Measurements from ENCODE around the gene ZNF281. TPM values are rescaled to one million over a fixed set of nuclear protein-coding genes. Genes with fewer than 3 reads are reported as not detected.

Gene ZNF281
- total and polyA plus RNA-seq, 2 of the 4 experiments (the other 2 are of a cell fraction): 7.0 to 37.5 TPM

- no peaks in the 10 kb centered on the region for H3K36me3 ChIP-seq (ENCODE audit: control insufficient read depth, insufficient read depth, low read length)
- H3K4me2 ChIP-seq (ENCODE audit: low read depth, low read length): no peak overlapping the region
- H2AFZ ChIP-seq (replicated peaks; ENCODE audit: low read length, poor library complexity): no peak overlapping the region
- no peak for DNase-seq
- WGBS, 2 experiments (ENCODE audit: extremely low coverage in 2 of 2, insufficient read length in 1 of 2): 100% methylated on average over 1 of the region's 3 CpGs; no CpG with 5 or more reads in 1 of the 2 experiments
- no peak for TF ChIP-seq ELK1 (IDR thresholded peaks at IDR 0.05; ENCODE audit: borderline replicate concordance, low read depth, low read length)
- no peak for TF ChIP-seq CTCF (conservative IDR thresholded peaks at IDR 0.05; ENCODE audit: low read depth, low read length)
- TF ChIP-seq MAFK (IDR thresholded peaks at IDR 0.05; ENCODE audit: low read depth, low read length): no peak
- TF ChIP-seq POLR2A (IDR thresholded peaks at IDR 0.05; ENCODE audit: low read depth, low read length): no peak
- H2AK5ac ChIP-seq (ENCODE audit: low read depth, low read length): 0 out of 2 replicates have a peak overlapping the region, but pooled peaks have one; percentile 40
- ChIA-PET CTCF (no interaction called here), POLR2A (ENCODE audit: unreplicated experiment) (no interaction called here)
- H3K23ac ChIP-seq (ENCODE audit: low read depth, low read length): no peak overlapping the region
- H3K9ac ChIP-seq (ENCODE audit: low read depth, low read length): no peak overlapping the region
- no peak for ATAC-seq (ENCODE audit: low read depth)
- no peak overlapping the region for H3K4me3 ChIP-seq (ENCODE audit: insufficient read depth, low read depth, low read length)
- intact Hi-C loops (cut with micrococcal nuclease) (no loop called here), in situ Hi-C loops (cut with MboI; ENCODE audit: low sequenced_read_pairs) (no loop called here), dilution Hi-C loops (cut with HindIII; ENCODE audit: low sequenced_read_pairs, unreplicated experiment) (no loop called here)
- no peak overlapping the region for H2AK9ac ChIP-seq (replicated peaks; ENCODE audit: low read depth, low read length, poor library complexity)
- H4K8ac ChIP-seq (ENCODE audit: low read depth in 2 of 2, low read length in 2 of 2): no peak overlapping the region
- H4K5ac ChIP-seq (ENCODE audit: low read depth, low read length): no peak overlapping the region
- H3K18ac ChIP-seq (ENCODE audit: low read depth, low read length): no peak overlapping the region
- H4K91ac ChIP-seq (ENCODE audit: insufficient read depth, low read depth, low read length): no peak overlapping the region
- H3K79me1 ChIP-seq (ENCODE audit: low read depth in 1 of 2, low read length in 2 of 2): no peaks in the 10 kb centered on the region
- H2BK120ac ChIP-seq (ENCODE audit: low read depth, low read length): no peak overlapping the region
- no TSS peak for BruUV-seq (replicated peaks)
- H3K56ac ChIP-seq (ENCODE audit: extremely low read depth, insufficient read depth, low read length): no peak overlapping the region
- no peak overlapping the region for H2BK5ac ChIP-seq (ENCODE audit: low read depth, low read length, poor library complexity, severe bottlenecking)
- no peaks in the 10 kb centered on the region for H3K4me1 ChIP-seq (ENCODE audit: control insufficient read depth, insufficient read depth, low read length)
- no peaks in the 10 kb centered on the region for H4K20me1 ChIP-seq (ENCODE audit: insufficient read depth, low read length)
- H3K27ac ChIP-seq (ENCODE audit: insufficient read depth, low read length): no peak overlapping the region
- no peak overlapping the region for H3K14ac ChIP-seq (replicated peaks; ENCODE audit: low read depth, low read length)
- H2BK15ac ChIP-seq (ENCODE audit: low read depth, low read length): no peak overlapping the region
- no peak overlapping the region for H3K4ac ChIP-seq (ENCODE audit: low read depth, low read length)
- 0 out of 2 replicates have a peak overlapping the region, but pooled peaks have one; percentile 0 for H2BK20ac ChIP-seq (ENCODE audit: low read depth, low read length)
- H3K9me3 ChIP-seq (ENCODE audit: control insufficient read depth, insufficient read depth, low read length): no peaks in the 10 kb centered on the region
- H3K9me1 ChIP-seq (ENCODE audit: insufficient read depth, low read length): no peaks in the 10 kb centered on the region
- H3K27me3 ChIP-seq (ENCODE audit: control insufficient read depth, insufficient read depth, low read length): no peaks in the 10 kb centered on the region
Measured at GRCh38 chr1:200422211-200422610, 12.4 kb upstream of the ZNF281 start.
